Left ventricle myocardium superior (tissue), 1 donor: ENCODE measurements around the gene TMED5. TPM values are rescaled to one million over a fixed set of nuclear protein-coding genes. Genes with fewer than 3 reads are reported as not detected.
"Not testable (repeated sequence)": the region's sequence is repeated elsewhere in the genome, so short reads cannot be mapped to it uniquely, and the experiment has no call there.

ENCODE experiments used
- ATAC-seq: fragments of 200-7000 bp; cut with Tn5 transposase; one replicate; pipeline ENCODE4 v1.9.1; 2020; ENCODE audit warnings: mild to moderate bottlenecking, moderate library complexity
- DNase-seq: peaks from one replicate; pipeline ENCODE4 v3.0.0-alpha.2; 2020
- intact Hi-C: fragments of 100-400 bp; cut with micrococcal nuclease; formaldehyde crosslinking; loops from one replicate; pipeline ENCODE4 v1.11.0; 2022
- long read RNA-seq: library from polyadenylated mRNA; unstranded; transcript quantifications from one replicate; pipeline ENCODE4 v2.0.0, GENCODE V29; 2021
- total RNA-seq: library from RNA; stranded (reverse); fragmentation: NEBNext Ultra II Directional; extraction: Animal tissue kit (Norgen Biotek cat#: 25700); gene quantifications from one replicate; pipeline ENCODE4 v1.2.1, GENCODE V29; 2021
- donor health status: DM: no; HTN: yes; CAD: no; lungs with severe emphysema.

Gene TMED5
- total RNA-seq: 54.8 TPM
- long read RNA-seq, full-length matches to known transcripts: 168 of 177 reads
- long read RNA-seq, partial matches to known transcripts: 1 of 177 reads
- long read RNA-seq, other reads (novel, unspliced or antisense): 8 of 177 reads

DNA sequence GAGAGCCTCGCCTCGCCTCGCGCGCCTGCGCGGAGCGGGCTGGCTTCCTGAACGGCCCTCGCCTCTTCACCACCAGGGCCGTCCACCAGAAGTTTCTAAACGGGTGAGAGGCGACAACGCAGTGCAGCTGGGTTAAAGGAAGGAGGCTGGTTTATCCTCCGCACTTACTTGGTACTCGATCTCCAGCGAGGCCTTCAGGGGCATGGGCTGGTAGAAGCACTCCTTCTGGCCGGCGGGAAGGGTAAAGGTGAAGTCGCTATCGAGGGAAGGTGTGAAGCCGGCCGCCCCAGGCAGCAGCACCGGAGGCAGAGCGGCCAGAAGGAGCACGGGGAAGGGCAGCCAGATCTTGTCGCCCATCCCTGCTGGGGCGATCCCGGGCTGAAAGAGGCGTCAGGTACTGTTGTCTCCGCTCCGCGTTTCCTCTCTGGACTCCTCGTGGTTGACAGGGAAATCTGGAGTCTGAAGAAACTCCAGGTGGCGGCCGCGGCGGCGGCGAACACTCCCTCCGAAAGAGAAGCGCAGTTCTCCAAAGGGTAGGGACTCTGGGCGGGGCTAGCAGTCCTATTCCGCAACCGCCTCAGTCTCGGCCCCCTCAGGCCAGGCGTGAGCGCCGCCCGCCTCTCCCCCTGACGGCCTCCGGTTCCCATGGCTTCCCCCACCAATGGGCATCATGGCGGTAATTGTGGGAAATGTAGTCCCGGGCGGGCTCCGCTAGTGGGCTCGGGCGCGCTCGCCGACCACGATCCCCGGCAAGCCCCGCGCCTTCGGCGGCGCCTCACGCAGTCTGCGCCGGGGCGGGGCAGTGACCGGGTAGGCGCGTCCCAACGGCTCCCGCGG, at the start of gene TMED5:
Gene TMED5 (minus strand): TSS at position 528 of the 837 bp plus-strand sequence. CDS start 171 bp downstream, at position 357.
- ATAC-seq (peak; percentile 98), DNase-seq (peak; percentile 98)
- intact Hi-C loops: loop anchor here (10.0 kb wide), 1 partner anchor 95 kb away; no protein-coding TSS in a partner anchor

DNA sequence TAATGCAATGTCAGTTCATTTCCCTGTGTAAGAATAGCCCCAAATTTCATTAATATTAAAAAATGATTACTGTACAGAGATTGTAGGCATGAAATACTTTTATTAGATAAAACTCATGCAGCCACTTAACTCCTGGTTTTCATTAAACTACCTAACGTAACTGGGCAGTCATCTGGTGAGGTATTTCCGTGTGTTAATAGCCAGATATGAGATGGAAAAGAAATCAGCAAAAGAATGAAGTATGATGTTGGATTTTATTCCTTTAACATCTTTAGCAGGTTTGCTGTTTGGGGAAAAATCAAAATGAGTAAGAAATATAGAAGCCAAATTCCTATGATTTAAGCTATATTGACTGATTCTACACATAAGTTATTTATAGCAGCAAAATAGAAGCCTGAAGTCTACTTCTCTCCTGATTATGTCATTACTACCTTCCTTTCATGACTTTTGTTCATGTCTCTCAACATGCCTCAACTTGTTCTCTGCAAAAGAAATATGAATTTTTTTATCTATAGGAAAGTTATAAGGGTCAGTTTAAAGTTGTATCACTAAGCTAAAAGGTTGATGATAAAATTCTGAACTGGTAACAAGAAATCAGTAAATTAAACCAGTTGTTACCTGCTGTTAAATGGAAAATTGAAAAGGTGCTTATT, 42.9 kb upstream of the TMED5 start:
- DNase-seq (no peak), ATAC-seq (no peak)
- intact Hi-C loops: no loop called here

DNA sequence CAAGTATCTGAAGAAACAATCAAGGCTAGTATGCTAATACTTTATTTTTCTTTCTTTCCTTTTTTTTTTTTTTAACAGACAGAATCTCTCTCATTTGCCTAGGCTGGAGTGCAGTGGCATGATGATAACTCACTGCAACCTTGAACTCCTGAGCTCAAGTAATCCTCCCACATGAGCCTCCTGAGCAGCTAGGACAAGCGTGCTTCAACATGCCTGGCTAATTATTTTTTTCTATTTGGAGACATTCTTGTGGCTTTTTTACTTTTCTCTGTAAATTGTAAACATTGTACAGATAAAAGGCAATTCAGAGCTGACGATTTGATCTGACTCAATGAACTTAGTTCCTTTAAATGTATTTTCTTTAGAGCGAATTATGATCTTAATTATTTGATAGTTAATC, 41.7 kb upstream of the TMED5 start:
- intact Hi-C loops: no loop called here
- no peak for ATAC-seq
- no peak for DNase-seq

DNA sequence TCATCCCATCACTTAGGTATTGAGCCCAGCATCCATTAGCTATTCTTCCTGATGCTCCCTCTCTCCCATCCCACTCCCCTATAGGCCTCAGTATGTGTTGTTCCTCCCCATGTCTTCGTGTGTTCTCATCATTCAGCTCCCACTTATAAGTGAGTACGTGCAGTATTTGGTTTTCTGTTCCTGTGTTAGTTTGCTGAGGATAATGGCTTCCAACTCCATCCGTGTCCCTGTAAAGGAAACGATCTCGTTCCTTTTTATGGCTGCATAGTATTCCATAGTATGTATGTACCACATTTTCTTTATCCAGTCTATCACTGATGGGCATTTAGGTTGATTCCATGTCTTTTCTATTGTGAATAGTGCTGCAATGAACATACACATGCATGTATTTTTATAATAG, 40.5 kb upstream of the TMED5 start:
- DNase-seq, intact Hi-C loops, ATAC-seq: not testable (repeated sequence)

- DNase-seq (no peak), ATAC-seq (no peak)
- intact Hi-C loops: no loop called here
These were observed 39.2 kb upstream of the TMED5 start for GRCh38 chr1:93219443-93219842.

- no peak for DNase-seq
- intact Hi-C loops: no loop called here
- ATAC-seq: no peak
These were observed 35.1 kb upstream of the TMED5 start for GRCh38 chr1:93215322-93215721.

GRCh38 chr1:93207211-93207610, 27.0 kb upstream of the TMED5 start:
- intact Hi-C loops: no loop called here
- no peak for DNase-seq
- no peak for ATAC-seq

- no peak for DNase-seq
- ATAC-seq: no peak
- intact Hi-C loops: no loop called here
These were observed 26.3 kb upstream of the TMED5 start for GRCh38 chr1:93206567-93206954.

DNA sequence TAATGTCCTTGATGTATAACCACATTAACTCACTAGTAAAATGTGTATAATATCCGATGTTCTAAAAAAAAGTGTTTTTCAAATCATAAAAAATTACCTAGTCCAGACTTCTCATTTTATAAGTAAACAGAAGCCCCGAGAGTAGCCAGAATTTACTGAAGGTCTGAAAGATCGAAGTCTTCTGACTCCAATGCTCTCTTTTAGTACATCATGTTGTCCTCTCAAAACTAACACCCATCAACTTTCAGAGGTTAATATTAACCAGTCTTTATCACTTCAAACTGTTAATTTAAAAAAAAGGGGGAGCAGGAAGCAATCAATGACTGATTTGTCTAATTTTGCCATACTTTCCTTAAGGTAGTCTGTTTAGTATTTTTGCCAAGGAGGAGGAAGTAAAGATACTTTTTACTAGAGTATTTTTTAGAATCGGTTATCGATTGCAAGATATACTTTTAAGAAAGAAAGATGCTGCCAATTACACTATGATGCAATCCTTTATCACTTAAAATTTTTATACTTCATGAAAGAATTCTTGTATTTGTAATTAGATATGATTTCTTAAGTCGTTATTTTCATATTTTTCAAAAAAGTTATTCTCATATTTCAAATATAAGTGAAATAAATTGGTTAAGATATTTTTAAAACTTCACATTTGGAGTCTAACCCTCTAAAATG, 25.8 kb upstream of the TMED5 start:
- ATAC-seq (no peak), DNase-seq (no peak)
- intact Hi-C loops: loop anchor here (2.0 kb wide), 1 partner anchor 17 kb away; no protein-coding TSS in a partner anchor

DNA sequence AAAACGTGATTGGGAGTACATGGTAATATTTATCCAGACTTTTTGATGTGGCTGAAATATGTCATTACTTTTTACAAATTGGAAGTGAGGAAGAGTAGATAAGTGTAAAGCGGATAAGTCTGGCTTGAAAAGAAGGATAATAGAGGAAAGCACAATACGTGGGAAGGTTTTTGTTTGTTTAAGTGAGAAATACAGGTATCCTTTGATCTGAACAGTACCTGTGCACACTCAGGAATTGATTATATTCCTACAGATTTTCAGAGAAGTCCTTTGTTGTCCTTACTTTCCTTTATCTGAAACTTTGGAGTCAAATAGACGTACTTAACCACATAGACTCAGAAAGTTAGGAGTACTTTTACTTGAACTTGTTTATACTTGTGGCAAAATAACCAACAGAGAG, 20.5 kb upstream of the TMED5 start:
- DNase-seq (no peak), ATAC-seq (no peak)
- intact Hi-C loops: no loop called here

DNA sequence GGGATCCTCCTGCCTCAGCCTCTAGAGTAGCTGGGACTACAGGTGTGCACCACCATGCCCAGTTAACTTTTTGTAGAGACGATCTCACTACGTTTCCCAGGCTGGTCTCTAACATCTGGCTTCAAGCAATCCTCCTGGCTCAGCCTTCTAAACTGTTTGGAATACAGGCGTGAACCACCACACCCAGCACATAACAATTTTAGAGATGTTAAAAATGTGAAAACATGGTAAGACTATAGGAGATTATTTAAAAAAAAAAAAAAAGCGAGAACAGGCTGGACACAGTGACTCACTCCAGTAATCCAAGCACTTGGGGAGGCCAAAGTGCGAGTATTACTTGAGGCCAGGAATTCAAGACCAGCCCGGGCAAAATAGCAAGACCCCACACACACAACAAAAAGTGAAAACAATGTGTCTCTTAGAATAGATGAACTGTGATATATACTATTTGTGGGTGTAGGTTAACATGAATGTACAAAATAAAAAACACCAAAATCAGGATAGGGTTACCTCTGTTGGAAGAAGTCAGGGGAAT, 19.9 kb upstream of the TMED5 start:
- DNase-seq (no peak), ATAC-seq (no peak)
- intact Hi-C loops: no loop called here

- ATAC-seq: no peak
- no peak for DNase-seq
- intact Hi-C loops: no loop called here
These were observed 18.9 kb upstream of the TMED5 start for GRCh38 chr1:93199150-93199549.

DNA sequence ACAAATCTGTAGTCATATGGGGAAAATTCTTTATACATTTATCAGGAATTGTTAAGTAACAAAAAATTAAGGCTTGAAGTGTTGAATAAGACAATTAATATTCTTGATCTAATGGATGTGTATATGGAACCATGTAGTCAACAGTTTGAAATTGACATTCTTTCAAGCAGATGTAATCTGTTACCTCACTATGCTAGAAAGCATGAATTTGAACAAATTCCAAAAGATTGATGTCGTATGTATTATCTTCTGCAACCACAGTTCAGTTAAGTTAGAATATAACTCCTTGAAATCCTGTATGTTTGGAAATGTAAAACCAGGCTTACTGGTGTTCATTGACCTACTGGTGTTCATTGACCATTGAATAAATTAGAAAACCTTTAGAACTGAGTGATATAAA, 16.4 kb upstream of the TMED5 start:
- no peak for ATAC-seq
- intact Hi-C loops: no loop called here
- DNase-seq: no peak

DNA sequence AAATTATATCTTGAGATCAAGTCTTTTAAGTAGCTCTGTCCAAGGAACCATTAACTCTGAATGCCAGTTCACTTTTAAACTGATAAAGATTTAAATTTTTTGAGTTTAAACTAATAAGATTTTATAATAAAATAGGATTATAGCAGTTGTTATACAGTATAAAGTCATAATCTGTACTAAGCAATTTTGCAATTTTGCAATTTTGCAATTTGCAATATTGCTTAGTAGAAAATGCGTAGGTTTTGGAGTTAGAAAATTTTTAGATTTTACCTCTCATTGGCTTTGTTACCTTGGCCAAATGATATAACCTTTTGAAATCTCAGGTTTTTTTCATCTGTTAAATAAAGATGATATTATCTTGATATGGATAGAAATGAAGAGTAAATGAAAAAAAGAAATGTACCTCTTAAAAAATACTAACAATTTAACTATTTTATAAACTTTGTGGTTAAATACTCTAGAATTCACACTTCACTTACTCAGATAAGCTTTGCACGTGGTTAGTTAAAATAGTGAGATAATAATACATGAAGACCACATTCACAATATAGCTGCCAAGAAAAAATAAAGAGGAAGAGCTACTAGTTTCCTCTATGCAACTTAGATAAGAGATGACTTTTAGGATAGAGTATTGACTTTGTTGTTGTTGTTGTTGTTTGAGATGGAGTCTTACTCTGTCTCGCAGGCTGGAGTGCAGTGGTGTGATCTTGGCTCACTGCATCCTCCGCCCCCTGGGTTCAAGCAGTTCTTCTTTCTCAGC, 14.2 kb upstream of the TMED5 start:
- DNase-seq (no peak), ATAC-seq (no peak)
- intact Hi-C loops: no loop called here

GRCh38 chr1:93190432-93190831, 10.2 kb upstream of the TMED5 start:
- intact Hi-C loops: no loop called here
- DNase-seq: no peak
- ATAC-seq: no peak

DNA sequence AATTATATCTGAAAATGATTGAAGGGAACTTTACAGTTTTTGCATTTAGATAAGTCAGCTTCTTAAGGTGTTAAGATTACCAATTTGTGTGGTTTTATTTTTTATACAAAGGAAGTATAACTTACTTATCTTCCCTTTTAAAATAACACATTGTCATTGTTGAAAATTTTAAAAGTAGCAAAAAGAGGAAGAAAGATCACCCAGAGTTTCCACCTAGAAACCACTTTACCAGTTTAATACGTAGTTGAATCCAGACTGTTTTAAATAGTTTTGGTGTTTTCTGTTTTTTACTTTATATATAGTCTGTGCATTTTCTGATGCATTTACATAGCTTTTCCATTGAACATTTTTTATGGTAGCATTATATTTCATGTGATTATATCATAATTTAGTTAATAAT, 6.5 kb upstream of the TMED5 start:
- intact Hi-C loops: no loop called here
- ATAC-seq (no peak), DNase-seq (no peak)

DNA sequence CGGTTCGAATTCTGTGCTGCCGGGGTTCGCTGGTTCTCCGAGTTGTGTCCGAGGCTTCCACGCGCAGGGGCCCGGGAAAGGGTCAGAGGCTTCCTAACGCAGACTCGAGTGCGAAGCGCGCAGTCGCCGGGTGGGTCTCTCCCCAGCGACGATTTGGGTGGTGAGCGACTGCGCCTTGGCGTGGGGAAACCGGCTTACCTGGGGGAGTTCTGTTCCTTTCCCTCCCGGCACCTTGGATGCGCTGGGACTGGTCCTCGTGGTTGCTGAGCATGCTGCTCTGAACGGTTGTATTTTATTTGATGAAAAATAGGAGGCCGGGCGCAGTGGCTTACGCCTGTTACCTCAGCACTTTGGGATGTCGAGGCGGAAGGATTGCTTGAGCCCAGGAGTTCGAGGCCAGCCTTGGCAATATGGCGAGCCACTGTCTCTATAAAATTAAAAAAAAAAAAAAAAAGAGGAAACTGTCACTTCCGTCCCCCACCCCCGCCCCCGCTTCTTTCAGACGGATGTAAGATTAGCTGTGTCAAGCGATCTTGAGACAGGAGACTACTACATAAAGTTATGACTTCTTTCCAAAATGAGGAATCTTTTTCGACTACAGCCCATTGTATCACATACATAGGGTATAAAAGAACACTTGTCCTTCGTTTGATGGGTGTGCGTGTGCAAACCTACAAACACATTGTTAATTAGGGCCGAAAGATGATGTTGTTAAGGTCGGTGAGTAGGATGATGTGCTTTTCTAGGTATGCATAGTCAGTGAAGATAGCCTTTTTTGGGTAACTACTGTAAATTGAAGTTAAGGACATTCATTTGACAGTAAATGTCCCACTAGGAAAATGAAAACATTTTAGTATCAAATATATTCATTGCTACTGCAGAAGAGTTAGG, 755 bp upstream of the TMED5 start, which contains the start of gene CCDC18:
Gene CCDC18 (plus strand): TSS at position 2 of the 891 bp plus-strand sequence. CDS start 2,638 bp downstream, outside the sequence.
- ATAC-seq: no peak
- no peak for DNase-seq
- intact Hi-C loops: no loop called here

DNA sequence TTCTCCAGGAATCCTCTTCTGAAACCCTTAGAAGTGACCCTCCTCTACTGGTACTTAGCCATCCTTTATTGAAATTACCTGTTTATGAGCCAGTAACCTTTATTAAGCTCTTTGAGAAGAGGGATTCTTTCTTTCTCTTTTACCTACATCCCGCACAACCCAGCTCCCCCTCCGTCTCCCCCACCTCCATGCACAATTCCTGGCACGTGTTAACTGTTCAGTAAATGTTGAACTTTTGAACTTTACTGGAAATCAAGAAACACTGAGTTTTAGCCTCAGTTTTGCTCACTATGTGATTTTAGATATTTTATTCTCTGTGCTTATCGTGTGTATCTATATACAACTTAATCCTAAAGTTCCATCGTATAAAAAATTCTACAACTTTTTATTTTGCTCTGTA, 1.8 kb downstream of the TMED5 start:
- DNase-seq (no peak), ATAC-seq (no peak)
- intact Hi-C loops: loop anchor here (10.0 kb wide), 1 partner anchor 94 kb away; no protein-coding TSS in a partner anchor
